Endometrium (tissue), 2 donors: ENCODE data around the gene NAA25.
"Not testable (repeated sequence)": the region's sequence is repeated elsewhere in the genome, so short reads cannot be mapped to it uniquely, and the experiment has no call there.

Source experiments
- FAIRE-seq: peaks from 2 replicates; lab custom pipeline; 2012; peaks lifted over from hg19 to GRCh38; lab: Jason Lieb, UNC
- donor health status: control.
- donor health status: control.

The NAA25 gene

GRCh38 chr12:112009596-112009995, 99.0 kb downstream of the NAA25 start:
- FAIRE-seq = not testable (repeated sequence)

- FAIRE-seq = no peak
Measured at GRCh38 chr12:112008918-112009317, 99.7 kb downstream of the NAA25 start.

- no peak for FAIRE-seq
Measured at GRCh38 chr12:112007945-112008344, 100.6 kb downstream of the NAA25 start.

GRCh38 chr12:112005419-112006395, 102.9 kb downstream of the NAA25 start:
- no peak for FAIRE-seq

DNA sequence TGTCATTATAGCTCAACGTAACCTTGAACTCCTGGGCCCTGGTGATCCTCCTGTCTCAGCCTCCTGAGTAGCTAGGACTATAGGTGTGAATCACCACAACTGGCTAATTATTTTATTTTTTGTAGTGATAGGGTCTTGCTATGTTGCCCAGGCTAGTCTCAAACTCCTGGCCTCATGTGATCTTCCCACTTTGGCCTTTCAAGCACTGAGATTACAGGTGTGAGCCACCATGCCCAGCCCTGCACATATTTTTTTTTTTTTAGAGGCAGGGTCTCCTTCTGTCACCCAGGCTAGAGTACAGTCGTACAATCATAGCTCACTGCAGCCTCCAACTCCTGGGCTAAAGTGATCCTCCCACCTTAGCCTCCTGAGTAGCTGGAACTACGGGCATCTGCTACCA, 104.5 kb downstream of the NAA25 start:
- no peak for FAIRE-seq

DNA sequence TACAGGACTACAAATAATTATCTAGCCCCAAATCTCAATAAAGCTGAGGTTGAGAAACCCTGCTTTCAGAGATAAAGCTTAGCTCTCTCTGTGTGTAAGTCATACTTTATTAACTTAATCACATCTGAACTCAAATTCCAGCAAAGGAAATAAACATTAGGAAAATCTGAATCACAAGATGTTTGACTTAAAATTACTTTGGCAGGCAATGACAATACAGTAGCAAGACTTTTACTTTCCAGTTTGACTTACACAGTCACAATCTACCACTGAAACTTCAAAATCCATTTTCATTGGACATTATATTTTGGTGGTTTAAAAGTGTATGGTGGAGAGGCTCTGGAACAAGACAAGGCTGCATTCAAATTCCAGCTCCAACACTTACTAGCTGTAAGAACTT, 107.0 kb downstream of the NAA25 start:
- FAIRE-seq = no peak

GRCh38 chr12:112000820-112001219, 107.8 kb downstream of the NAA25 start:
- FAIRE-seq = no peak

- FAIRE-seq = not testable (repeated sequence)
Measured at GRCh38 chr12:111999129-111999528, 109.5 kb downstream of the NAA25 start.

DNA sequence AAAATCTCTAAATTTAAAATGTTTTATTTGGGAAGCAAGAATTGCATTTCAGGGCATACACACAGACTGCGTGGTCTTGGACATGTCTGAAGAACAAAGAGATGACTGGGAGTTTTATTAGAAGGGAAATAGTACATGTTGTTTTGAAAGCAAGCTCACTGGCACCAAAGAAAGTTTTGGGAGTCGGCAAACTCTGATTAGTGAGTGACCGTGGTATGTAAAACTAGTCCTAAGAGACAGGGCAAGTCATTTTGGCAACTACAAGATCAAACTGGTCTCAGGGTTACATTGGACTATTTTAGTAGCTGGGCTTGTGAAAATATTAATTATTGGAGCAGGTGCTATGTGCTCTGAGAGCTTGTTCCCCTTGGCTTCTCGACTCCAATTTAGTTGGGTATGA, 110.6 kb downstream of the NAA25 start:
- FAIRE-seq = no peak

DNA sequence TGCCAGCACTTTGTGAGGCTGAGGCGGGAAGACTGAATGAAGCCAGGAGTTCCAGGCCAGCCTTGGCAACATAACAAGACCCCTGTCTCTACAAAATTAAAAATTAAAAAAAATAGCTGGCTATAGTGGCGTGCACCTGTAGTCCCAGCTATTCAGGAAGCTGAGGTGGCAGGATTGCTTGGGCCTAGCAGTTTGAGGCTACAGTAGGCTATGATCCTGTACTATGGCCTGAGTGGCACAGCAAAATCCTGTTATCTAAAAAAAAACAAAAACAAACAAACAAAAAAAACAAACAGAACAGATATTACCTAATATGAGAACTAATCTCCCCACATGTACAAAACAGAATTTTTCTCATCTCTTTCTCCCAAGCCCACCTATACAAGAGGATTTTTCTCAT, 111.3 kb downstream of the NAA25 start:
- no peak for FAIRE-seq

GRCh38 chr12:111995782-111996480, 112.7 kb downstream of the NAA25 start:
- FAIRE-seq = peak; percentile 12

DNA sequence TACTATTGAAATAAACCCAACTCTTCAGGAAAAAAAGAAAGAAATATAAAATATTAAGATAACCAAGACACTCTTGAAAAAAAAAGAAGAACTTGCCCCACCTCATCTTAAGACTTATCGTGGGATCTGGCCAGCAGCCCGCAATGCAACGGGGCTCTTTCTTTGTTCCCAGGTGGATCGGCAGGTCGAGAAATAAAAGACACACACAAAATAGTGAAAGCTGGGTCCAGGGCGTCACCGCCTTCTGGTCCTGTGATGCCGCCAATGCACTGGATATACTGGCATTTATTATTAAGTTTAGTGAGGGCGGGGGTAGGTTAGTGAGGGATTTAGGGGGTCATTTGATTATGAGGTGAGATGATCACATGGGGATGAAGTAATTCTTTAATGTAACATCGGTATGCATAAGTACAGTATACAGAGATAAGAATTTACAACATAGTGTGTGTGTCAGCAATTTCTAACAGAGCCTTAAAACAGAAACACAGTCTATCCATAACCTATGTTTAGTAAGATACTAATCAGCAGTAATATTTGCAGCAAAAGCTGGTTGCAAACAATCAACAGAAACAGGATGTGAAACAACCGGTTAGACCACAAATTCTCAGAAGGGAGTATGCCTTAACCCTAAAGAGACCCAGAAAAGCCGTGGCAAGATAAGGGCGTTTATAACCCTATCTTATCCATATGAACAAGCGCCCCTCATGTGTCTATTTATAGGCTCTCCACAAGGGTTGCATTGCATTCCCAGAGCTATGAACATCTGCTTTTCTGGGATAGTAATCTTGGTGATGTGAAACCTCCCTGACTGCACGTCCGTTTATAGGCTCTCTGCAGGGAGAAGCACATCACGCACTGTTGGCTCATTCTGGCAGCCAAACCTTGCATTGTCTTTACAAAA, 114.1 kb downstream of the NAA25 start:
- not testable (repeated sequence) for FAIRE-seq

DNA sequence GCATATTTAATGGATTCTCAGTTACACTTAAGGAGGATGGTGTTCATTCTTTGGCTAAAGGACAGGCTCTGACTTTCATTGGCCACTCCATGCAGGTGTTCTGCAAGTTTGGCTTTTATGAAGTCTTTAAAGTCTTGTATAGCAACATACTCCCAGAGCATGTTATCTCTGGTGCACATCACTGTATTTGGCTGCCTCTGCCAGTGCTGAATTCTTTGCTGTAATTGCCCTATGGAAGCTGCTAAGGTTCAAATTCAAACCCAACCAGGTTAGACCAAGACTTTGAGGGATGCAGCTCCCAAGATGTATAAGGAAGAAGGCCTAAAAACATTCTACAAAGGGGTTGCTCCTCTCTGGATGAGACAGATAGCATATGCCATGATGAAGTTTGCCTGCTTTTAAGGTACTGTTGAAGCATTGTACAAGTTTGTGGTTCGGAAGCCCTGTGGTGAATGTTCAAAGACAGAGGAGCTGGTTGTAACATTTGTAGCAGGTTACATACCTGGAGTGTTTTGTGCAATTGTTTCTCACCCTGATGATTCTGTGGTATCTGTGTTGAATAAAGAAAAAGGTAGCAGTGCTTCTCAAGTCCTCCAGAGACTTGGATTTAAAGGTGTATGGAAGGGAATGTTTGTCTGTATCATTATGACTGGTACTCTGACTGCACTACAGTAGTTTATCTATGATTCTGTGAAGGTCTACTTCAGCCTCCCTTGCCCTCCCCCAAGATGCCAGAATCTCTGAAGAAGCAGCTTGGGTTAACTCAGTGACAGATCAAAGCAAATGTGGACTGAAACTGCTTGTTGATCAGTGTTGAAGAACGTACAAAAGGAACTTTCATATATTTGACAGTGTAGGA, 115.1 kb downstream of the NAA25 start:
- FAIRE-seq = no peak

GRCh38 chr12:111992464-111992863, 116.1 kb downstream of the NAA25 start:
- no peak for FAIRE-seq

DNA sequence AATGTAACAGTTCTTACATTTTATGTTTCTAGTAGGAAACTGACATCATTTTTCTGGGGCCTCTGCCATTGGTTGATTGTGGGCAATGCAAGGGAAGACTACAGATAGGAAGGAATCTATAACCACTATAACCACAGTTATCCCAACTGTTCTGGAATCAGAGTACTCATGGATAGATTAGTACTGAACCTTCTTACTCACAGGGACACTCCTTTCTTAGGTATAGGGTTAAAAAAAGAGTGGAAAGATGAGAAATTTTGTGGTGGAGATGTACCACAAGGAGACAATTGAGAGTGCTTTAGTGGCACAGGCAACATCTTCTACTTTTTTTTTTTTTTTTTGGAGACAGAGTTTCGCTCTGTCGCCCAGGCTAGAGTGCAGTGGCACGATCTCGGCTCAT, 116.6 kb downstream of the NAA25 start:
- FAIRE-seq = no peak

DNA sequence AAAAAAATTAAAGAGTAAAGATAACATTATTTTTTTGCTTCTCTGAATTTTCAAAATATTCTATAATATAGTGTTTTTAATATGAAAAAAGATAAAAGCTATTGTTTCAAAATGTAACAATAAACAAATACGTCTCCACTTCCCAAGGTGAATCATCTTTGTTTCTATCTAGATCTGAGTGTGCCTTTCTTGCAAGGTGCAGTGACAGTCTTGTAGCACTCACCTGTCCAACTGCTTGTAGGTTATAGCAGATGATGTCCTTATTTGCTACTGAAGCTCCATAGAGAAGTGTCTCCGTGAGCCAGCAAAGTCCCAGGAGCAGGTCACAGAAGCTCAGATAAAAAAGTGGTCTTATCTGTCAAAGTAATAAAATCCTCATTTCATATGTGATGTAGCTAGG, 117.0 kb downstream of the NAA25 start:
- FAIRE-seq = no peak

DNA sequence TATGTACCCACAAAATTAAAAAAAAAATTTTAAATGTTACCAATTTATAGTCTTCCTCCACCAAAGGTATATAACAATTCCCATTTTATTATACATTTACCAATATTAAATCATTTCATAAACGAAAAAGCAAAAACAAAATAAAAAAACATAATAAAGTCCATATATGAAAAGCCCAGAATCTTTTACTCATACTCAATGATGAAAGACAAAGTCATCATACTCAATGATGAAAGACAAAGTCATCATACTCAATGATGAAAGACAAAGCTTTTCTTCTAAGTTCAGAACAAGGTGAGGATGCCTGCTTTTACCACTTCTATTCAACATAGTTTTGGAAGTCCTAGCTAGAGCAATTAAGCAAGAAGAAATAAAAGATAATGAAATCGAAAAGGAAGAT, 123.8 kb downstream of the NAA25 start:
- peak; percentile 60 for FAIRE-seq

DNA sequence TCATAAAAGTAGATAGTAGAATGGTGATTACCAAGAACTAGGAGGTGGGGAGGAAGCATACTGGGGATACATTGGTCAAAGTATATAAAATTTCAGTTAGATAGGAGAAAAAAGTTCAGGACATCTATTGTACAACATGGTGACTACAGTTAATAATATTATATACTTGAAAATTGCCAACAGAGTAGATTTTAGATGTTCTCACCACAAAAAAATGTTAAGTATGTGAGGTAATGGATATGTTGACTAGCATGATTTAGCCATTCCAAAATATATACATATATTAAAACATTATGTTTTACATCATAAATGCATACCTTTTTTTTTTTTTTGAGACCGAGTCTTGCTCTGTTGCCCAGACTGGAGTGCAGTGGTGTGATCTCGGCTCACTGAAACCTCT, 126.6 kb downstream of the NAA25 start:
- FAIRE-seq = no peak

DNA sequence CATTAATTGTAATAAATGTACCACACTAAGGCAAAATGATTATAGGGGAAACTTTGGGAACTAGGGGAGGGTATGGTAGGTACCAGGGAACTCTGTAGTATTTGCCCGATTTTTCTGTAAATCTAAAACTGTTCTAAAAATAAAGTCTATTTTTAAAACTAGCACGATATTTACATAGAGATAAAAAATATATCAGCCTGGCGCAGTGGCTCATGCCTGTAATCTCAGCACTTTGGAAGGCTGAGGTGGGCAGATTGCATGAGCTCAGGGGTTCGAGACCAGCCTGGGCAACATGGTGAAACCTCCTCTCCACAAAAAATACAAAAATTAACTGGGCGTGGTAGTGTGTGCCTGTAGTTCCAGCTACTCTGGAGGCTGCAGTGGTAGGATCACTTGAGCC, 128.0 kb downstream of the NAA25 start:
- no peak for FAIRE-seq

- FAIRE-seq = no peak
Measured at GRCh38 chr12:111978545-111978944, 130.0 kb downstream of the NAA25 start.

- FAIRE-seq = no peak
Measured at GRCh38 chr12:111976860-111977259, 131.7 kb downstream of the NAA25 start.
